Kasumi-1 (cell line): Measurements from ENCODE around the gene HSPB7.
A peak's percentile ranks its signal among the peaks of the same experiment; 100 is the strongest.
"Not testable (repeated sequence)": the region's sequence is repeated elsewhere in the genome, so short reads cannot be mapped to it uniquely, and the experiment has no call there.

Source experiments
- DNase-seq, 2 experiments: peaks; one replicate each; lab custom pipeline; 2025; lab: John Stamatoyannopoulos, UW

Gene HSPB7

DNA sequence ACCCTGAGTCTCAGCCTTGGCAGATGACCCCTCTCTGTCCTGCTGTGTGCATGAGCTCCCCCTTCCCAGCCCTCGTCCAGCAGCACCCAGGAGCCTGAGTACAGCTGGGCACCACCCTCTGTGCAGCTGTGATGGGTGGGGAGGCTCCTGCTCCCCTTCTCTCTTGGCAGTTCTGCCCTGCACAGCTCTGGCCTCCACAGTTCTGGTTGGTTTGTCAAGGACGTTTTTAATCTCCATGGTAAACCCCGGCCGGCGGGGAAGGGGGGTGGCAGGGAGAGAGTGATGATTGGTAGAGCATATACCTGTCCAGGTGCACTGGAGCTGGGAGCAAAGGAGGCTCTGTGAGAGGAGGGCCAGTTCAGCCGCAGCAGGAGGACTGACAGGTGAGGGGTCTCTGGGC, 3.8 kb upstream of the HSPB7 start, which contains the start of gene CLCNKA:
Gene CLCNKA, plus strand, starts transcription at position 356 of the 400 bp plus-strand sequence. CDS start 584 bp downstream, outside the sequence.
- no peak for DNase-seq

DNA sequence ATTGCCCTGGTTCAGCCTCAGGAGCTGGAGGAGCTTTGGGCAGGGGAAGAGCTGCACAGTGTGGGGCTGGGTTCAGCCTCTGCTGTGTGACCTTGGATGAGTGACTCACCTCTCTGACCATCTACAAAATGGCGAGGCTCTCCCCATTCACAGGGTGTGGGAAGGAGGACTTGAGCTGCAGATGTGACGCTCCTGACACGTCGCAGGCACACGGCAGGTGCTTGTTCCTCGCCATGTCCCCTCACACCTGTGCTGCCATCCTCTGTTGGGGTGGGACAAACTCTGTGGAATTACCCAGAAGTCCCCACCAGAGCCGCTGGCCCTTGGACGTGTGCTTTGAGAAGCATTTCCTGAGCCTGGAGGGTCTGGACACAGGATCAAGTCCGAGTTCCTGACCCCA, 3.0 kb upstream of the HSPB7 start:
- DNase-seq, result not testable (repeated sequence)

DNA sequence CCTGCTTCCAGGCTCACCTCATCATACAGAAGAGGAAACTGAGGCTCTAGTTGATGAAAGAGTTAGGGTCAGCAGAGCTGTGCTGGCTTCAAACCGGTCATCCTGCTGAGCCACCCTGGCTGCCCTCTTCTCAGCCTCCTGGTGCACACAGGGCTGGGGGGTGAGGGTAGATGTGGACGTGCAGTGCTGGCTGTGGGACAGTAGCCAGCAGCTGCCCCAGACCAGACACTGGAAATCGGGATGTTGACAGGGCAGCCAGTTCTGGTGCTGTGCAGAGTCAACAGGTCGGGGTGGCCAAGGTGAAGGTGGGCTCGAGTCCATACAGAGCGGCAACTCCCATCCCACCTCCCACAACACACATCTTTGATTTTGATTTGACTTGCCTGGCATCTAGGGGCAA, 2.5 kb upstream of the HSPB7 start:
- no peak for DNase-seq

- no peak for DNase-seq
Observed at GRCh38 chr1:16019644-16020277, 1.9 kb upstream of the HSPB7 start.

DNA sequence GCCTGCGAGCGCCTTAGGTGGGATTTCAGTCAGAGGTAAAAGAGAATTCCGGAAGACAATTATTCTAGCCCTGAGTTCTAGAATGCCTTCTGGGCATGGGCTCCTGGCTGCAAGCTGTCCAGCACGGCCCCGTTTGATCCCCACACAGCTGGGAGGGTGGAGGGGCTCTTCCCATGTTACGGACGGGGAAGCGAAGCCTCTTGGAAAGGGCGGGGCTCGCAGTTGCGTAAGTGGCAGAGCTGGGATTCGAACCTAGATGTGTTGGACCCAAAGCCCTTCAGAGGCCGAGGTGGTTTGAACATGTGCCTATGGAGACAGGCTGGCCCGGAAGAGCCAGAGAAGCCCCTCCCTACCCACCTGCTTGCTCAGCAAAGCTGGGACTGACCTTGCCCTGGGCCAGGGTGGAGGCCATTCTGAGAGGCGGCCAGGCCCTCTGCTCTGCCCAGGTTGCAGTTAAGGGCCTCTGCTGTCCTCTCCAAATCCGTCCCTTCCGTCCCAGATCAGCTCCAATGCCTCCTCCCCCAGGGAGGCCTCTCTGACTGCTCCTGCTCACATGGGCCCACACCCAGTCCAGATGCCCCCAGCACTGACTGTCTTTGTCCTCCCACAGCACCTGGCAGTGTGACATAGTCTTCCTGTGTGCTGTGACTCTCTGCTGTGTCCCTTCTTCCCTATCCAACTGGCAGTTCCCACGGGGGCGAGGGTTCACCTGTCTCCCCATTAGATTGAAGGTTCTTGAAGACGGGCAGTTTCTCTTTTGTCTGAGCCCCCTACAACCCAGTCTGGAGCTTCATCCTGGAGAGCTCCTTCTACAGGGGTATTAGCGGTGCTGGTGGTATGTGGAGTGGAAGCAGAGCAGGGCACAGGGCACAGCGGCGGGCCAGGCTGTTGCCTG, 1.2 kb upstream of the HSPB7 start:
- DNase-seq, result no peak

DNA sequence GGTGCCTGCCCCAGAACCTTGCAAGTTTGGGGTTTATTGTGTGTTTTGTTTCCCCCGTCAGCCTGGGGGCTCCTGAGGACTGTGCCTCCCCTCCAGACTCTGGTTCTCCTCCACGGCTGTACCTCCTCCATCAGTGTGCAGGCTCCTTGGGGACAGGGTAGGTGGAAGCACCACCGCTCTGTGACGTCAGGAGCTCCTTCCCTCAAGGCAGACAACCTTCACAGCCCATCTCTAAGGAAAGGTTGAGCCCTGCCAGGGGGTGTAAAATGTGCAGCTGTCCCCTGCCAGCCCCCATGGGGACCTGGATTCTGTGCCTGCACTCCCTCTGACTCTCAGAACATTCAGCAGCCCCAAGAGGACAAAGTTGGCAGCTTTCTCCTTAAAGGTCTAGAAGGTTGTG, 465 bp upstream of the HSPB7 start:
- DNase-seq, result no peak

DNA sequence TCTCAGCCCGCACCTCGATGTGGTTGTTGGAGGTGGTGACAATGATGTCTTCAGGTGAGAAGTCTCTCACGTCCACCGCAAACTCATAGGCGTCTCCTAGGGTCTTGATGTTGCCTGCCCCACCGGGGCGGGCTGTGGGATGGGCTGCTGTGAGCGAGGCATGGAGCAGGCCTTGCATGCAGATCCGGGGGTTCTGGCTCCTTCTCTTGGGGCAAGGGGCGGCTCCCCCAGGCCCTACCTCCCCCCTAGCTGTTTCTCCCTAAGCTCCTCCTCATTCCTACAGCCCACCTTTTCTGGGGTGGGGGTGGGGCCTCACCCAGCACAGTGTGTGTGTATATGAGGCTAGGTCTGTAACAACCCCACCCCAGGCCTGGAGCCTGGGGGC, 775 bp downstream of the HSPB7 start:
- DNase-seq, result no peak

DNA sequence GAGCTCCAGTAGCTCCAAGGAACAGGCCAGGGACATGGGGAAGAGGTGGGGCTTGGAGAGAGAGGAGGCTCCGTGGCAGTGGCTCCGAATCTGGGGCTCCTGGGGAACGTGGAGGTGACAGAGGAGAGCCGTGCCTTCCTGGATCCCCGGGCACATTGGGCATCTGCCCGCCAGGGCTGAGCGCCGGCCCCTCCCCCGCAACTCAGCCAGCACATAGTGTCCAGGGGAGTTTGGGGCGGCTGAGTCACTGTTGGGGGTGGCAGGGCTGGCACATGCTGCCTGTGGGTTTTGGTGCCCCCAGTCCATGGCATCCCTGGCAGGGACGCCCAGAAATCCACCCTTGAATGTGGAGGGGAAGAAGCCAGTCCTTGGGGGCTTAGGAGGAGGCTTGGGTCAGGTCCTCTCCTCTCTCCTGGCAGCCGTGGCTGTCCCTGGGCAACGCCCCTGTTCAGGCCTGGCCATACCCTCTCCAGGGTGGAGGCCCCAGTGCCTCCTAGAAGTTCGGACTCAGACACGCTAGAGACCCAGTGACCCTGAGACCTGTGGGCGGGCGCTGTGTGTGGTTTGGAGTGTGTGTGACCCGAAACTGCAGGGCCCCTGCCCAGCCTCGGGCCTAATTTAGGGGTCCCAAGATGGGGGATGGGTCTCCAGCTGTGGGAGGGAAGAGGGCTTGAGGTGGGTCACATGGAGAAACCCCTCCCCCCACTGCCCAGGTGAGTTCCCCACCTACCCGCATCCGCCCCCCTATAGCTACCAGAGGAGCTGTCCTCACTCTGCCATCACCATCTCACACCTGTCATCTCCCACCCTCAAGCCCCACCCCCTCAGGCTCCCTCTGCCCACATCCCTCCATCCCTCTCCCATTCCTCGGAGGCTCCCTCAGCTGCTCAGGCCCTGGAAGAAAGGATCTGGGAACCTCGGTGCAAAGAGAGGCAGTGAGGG, 1.6 kb downstream of the HSPB7 start:
- no peak for DNase-seq

GRCh38 chr1:16015491-16015890, 2.4 kb downstream of the HSPB7 start:
- DNase-seq, result no peak

GRCh38 chr1:16014509-16015482, 3.0 kb downstream of the HSPB7 start:
- no peak for DNase-seq

GRCh38 chr1:16013908-16014258, 4.0 kb downstream of the HSPB7 start:
- DNase-seq, result no peak

DNA sequence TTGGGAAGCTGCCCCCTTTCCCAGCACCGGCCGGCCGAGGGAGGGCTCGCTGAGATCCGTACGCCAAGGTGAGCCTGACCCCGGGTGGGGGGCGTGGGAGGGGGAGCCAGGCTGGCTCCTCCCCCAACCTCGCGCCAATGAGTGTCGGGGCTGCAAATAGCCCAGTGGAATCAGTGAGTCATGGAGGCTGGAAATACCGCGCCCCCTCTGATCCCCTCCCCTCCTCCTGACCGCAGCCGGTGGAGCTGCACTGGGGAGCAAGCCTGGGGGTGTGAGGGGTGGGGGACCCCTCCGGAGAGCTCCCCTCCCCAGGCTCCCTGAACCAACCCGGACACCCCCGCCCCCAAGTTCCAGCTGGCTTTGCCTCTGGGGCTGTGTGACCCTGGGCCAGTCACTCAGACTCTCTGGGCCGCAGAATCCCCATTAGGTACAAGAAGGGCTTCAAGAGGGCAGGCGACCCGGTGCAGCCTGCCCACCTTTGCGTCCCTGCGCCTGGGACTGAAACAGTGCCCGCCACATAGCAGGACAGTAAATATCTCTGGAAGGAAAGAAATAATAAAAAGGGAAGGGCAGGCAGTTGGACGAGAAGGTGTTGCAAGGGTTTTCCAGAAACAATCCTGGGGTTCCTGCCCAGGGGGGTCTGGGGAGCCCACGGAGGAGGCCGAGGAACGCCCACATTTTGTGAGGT, 4.5 kb downstream of the HSPB7 start:
- DNase-seq, result peak in 1 of 2 experiments; percentile 19

DNA sequence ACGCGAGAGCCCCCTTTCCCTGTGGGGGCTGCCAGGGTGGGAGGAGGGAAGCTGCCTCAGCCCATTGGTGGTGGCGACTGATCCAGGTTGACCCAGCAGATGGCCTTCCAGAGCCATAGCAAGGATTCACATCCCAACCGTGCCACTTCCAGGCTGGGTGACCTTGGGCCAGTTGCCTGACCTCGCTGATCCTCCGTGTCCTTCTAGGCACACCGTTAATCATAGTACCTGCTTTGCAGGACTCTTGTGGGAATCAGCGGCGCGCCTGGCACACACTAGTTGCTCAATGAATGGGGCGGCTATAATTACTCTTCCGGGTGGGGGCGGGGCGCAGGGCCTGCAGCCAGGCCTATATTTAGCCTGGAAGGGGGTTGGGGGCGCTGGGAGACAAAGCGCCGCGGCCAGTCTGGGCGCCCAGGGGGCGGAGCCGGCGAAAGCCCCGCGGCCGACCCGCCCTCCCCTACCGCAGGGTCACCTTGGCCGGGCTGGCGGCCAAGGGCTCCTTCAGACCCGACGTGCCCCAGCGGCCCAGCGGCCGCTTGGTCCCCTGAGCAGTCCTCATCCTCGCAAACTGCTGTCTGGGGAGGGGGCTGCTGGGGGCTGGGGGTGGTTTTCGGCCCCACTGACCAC, 5.1 kb downstream of the HSPB7 start:
- DNase-seq, result peak; percentile 43 to 45

DNA sequence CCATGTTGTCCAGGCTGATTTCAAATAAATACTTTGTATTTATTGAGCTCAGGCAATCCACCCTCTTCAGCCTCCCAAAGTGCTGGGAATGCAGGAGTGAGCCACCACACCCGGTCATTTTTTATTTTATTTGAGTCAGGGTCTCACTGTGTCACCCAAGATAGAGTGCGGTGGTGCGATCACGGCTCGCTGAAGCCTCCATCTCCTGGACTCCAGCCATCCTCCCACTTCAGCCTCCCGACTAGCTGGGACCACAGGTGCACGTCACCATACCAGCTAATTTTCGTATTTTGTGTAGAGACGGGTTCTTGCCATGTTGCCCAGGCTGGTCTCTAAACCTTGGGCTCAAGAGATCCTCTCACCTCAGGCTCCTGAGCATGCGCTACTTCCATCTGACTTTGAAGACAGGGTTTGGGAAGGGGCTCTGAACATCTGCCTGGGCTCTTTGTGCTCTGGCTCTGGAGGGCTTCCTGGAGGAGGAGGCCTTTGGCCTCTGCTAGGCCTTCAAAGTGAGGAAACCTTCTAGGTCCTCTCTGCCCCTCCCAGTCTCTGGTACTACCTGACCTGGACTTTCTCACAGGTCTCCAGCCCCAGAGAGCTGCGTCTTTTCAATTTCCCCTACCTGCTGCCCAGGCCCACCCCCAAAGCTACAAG, 5.8 kb downstream of the HSPB7 start:
- no peak for DNase-seq

GRCh38 chr1:16010837-16011236, 7.0 kb downstream of the HSPB7 start:
- DNase-seq, result no peak

DNA sequence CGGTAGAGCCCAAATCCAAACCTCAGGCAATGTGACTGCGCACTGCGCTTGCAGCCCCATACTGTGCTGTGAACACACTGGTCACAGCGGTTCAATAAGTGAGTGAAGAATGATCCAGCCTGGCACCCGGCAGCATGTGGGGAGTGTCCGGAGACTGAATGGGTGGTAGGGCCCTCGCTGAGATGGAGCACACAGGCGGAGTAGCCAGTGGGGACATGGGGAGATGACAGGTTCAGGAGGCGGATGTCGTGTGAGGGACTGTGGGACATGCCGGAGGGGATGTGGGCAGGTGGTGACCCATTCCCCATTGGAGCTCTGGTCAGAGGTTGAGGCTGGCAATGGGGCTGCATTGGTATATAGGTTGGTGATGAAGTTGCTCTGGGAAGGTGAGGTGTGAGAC, 8.2 kb downstream of the HSPB7 start:
- no peak for DNase-seq

- DNase-seq, result peak; percentile 37 to 38
Observed at GRCh38 chr1:16009030-16009460, 8.8 kb downstream of the HSPB7 start.

DNA sequence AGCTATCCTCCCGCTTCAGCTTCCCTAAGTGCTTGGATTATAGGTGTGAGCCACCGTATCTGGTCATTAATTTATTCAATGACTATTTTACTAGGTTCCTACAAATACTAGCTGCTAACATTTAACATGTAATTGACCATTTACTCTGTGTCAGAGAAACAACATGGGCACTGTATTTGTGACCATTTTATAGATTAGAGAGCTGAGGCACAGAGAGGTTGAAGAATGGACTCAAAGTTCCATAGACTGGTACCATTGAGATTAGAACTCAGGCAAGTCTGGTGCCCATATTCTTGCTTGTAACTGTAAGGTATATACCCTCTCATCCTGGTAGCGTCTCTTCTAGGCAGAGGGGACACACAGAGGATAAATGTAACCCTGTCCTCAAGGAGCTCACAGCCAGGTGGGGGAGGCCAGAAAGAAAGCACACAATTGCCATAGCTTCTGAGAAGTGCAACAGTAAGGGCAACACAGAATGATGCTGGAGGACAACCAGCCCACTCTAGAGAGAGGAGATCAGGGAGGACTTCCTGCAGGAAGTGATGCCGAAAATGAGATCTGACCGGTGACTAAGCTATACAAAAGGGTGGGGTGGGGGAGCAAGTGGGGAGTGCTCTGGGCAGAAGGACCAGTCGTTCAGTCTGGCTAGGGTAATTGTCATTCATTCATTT, 10.0 kb downstream of the HSPB7 start:
- no peak for DNase-seq
